Activated naive CD4-positive, alpha-beta T cell treated with anti-CD3 and anti-CD28 coated beads, Interleukin-2, amount 50 U/mL, for 72 hours (primary cell): ENCODE results near the gene COMP. TPM values are rescaled to one million over a fixed set of nuclear protein-coding genes. Genes with fewer than 3 reads are reported as not detected.
A peak's percentile ranks its signal among the peaks of the same experiment; 100 is the strongest.

Source experiments
- ATAC-seq, 2 donors: fragments of 150-1000 bp; cut with Tn5 transposase; 2 replicates each; pipeline ENCODE4 v1.10.0; 2021; ENCODE audit warnings: mild to moderate bottlenecking in 2 of 2, moderate library complexity in 2 of 2
- DNase-seq, 2 donors: peaks; one replicate each; pipeline ENCODE4 v3.0.0; 2021 to 2022; ENCODE audit warnings: low spot score in 2 of 2
- H3K27ac Mint-ChIP-seq, 2 donors: one replicate each; pipeline ENCODE4 v1.8.0; 2022; ENCODE audit warnings: mild to moderate bottlenecking in 2 of 2, mixed read lengths in 2 of 2
- H3K36me3 Mint-ChIP-seq, 2 donors: one replicate each; pipeline ENCODE4 v1.8.0; 2022; ENCODE audit warnings: mixed read lengths in 2 of 2
- H3K9me3 Mint-ChIP-seq, 2 donors: one replicate each; pipeline ENCODE4 v1.8.0; 2022; ENCODE audit warnings: mixed read lengths in 2 of 2
- total RNA-seq, 2 donors: library from RNA; stranded (reverse); gene quantifications; one replicate each; pipeline ENCODE4 v1.2.3, GENCODE V29; 2022

The COMP gene
- total RNA-seq, 2 donors from 2014 or later = not detected

DNA sequence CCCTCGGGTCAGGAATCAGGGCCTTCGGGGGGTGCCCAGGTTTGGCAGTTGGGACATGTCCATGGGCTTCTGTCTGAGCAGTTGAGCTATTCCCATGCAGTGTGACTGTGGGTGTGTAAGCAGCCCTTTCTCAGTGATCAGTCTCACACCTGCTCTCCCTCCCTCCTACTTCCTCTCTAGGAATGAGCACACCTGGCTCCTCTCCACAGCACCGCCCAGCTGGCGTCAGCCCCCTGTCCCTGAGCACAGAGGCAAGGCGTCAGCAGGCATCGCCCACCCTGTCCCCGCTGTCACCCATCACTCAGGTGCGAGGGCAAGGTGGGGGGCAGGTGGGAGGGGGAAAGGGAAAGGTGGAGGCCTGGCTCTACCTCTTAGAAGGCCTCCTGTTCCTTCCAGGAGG lies 25.9 kb downstream of the COMP start:
- Mint-ChIP-seq H3K27ac (no peak overlapping the region), H3K36me3 (no peaks in the 10 kb centered on the region), H3K9me3 (no peaks in the 10 kb centered on the region)
- DNase-seq (no peak), ATAC-seq (no peak)

DNA sequence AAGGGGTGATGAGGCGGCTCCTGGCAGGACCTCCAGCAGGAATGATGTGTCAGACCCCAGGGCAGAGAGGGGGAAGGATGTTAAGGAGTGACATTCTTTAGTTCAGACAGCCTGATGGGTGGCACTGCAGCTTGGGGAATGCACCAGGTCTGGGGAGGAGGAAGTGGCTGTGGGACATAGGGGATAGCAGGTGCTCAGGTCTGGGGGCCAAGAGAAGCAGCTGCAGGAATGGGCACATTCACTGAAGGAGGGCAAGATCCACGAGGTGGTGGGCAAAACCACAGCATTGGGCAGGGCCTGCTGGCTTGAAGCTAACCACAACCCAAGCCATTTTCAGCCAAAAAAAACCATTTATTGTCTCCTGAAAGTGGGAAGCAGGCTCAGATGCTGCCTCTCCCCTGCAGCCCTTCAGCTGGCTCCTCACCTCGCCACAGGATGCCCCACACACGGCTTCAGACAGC lies 26.5 kb downstream of the COMP start:
- no peak overlapping the region for H3K27ac Mint-ChIP-seq
- no peaks in the 10 kb centered on the region for H3K9me3 Mint-ChIP-seq
- DNase-seq = no peak
- ATAC-seq = no peak
- no peaks in the 10 kb centered on the region for H3K36me3 Mint-ChIP-seq

GRCh38 chr19:18763674-18764590 lies 27.2 kb downstream of the COMP start:
- Mint-ChIP-seq H3K36me3 (no peaks in the 10 kb centered on the region), H3K9me3 (no peaks in the 10 kb centered on the region), H3K27ac (peak overlapping the region in 1 of 2 donors; percentile 68)
- DNase-seq (no peak), ATAC-seq (peak; percentile 12 to 31)

GRCh38 chr19:18762125-18763023 lies 28.7 kb downstream of the COMP start:
- Mint-ChIP-seq H3K27ac (no peak overlapping the region), H3K9me3 (no peaks in the 10 kb centered on the region), H3K36me3 (no peaks in the 10 kb centered on the region)
- ATAC-seq = no peak
- no peak for DNase-seq

GRCh38 chr19:18761531-18762110 lies 29.5 kb downstream of the COMP start:
- Mint-ChIP-seq H3K36me3 (no peaks in the 10 kb centered on the region), H3K27ac (peak overlapping the region in 1 of 2 donors; percentile 20), H3K9me3 (no peaks in the 10 kb centered on the region)
- ATAC-seq (no peak), DNase-seq (no peak)

GRCh38 chr19:18760440-18761383 lies 30.4 kb downstream of the COMP start:
- Mint-ChIP-seq H3K27ac (no peak overlapping the region), H3K36me3 (no peaks in the 10 kb centered on the region), H3K9me3 (no peaks in the 10 kb centered on the region)
- ATAC-seq (no peak), DNase-seq (no peak)

DNA sequence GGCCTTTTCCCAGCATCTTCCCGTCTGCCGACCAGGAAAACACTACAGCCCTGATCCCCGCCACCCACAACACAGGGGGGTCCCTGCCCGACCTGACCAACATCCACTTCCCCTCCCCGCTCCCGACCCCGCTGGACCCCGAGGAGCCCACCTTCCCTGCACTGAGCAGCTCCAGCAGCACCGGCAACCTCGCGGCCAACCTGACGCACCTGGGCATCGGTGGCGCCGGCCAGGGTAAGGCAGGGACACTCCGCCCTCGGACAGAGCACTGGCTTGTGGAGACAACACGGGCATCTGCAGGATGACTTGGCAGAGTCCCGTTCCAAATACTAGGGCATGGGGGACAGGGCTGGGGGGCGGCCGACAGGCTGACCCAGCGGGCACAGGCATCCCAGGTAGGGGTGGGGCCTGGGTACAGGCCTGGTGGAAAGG lies 31.1 kb downstream of the COMP start:
- H3K27ac Mint-ChIP-seq = no peak overlapping the region
- H3K36me3 Mint-ChIP-seq = no peaks in the 10 kb centered on the region
- DNase-seq = no peak
- H3K9me3 Mint-ChIP-seq = no peaks in the 10 kb centered on the region
- ATAC-seq = no peak

DNA sequence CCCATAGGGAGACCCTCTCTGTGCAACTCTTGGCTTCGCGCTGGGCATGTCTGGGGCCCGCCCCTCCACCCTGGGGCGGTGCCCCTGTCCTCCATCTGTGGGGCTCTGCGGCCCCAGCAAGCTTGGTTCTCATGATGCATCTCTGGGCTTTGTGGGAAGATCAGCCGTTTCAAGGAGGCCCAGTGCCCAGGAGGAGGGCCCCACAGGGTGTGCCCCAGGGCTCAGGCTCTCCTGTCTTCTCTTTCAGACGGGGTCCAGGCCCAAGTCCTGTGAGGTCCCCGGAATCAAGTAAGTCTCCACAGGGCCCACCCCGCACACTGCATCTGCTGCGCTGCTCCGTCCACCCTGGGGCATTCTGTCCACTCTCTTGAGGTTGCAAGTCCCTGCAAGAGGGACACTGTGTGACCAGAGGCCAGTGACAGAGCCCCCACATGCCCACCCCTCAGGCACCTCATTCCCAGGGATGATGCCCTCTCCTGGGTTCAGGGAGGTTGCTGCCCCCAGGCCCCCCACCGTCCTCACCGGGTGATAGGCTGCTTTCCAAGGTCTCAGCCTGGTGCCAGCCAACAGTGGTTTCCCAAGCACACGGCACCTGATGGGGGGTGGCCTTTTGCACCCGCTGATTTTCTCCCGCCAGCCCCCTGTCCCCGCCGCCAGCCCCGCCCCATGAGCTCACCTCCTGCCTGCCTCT lies 31.7 kb downstream of the COMP start:
- no peak for DNase-seq
- Mint-ChIP-seq H3K9me3 (no peaks in the 10 kb centered on the region), H3K36me3 (no peaks in the 10 kb centered on the region), H3K27ac (peak overlapping the region in 1 of 2 donors; percentile 24)
- no peak for ATAC-seq

- DNase-seq (no peak), ATAC-seq (no peak)
- Mint-ChIP-seq H3K27ac (no peak overlapping the region), H3K9me3 (no peaks in the 10 kb centered on the region), H3K36me3 (no peaks in the 10 kb centered on the region)
Measured at GRCh38 chr19:18756896-18757295, 34.2 kb downstream of the COMP start.

- ATAC-seq (no peak), DNase-seq (no peak)
- H3K27ac Mint-ChIP-seq = no peak overlapping the region
- no peaks in the 10 kb centered on the region for H3K9me3 Mint-ChIP-seq
- H3K36me3 Mint-ChIP-seq = no peaks in the 10 kb centered on the region
Measured at GRCh38 chr19:18754501-18754900, 36.6 kb downstream of the COMP start.

DNA sequence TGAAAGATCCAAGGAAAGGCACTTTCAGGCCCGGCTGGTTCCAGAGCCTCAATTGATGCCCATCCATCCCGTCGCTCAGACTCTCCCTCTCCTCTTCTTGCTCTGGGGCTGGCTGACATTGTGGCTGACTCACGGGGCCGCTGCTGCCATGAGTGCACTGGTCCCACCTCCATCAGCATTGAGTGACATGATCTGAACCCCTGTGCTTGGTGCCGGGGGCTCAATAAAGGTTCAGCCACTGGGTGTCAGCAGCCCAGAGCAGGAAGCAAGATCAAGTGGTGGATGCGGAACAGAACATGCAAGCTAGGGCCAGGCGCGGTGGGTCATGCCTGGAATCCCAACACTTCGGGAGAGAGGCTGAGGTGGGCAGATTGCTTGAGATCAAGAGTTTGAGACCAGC lies 39.5 kb downstream of the COMP start:
- ATAC-seq = no peak
- H3K36me3 Mint-ChIP-seq = no peaks in the 10 kb centered on the region
- no peaks in the 10 kb centered on the region for H3K9me3 Mint-ChIP-seq
- DNase-seq = no peak
- H3K27ac Mint-ChIP-seq = no peak overlapping the region

- H3K36me3 Mint-ChIP-seq = no peaks in the 10 kb centered on the region
- DNase-seq (no peak), ATAC-seq (no peak)
- no peak overlapping the region for H3K27ac Mint-ChIP-seq
- no peaks in the 10 kb centered on the region for H3K9me3 Mint-ChIP-seq
Measured at GRCh38 chr19:18750295-18750970, 40.7 kb downstream of the COMP start.

- no peak for DNase-seq
- H3K9me3 Mint-ChIP-seq = no peaks in the 10 kb centered on the region
- ATAC-seq = no peak
- H3K36me3 Mint-ChIP-seq = no peaks in the 10 kb centered on the region
- H3K27ac Mint-ChIP-seq = peak overlapping the region in 1 of 2 donors; percentile 9
Measured at GRCh38 chr19:18749362-18750231, 41.5 kb downstream of the COMP start.
